HEK293 (cell line): ENCODE results near the gene SSU72.
A peak's percentile ranks its signal among the peaks of the same experiment; 100 is the strongest.

Source experiments
- AEBP2 ChIP-seq: fragments of 450-650 bp; formaldehyde crosslinking; IDR thresholded peaks from 2 replicates; pipeline ENCODE4 v1.5.1; 2016; ENCODE audit warnings: missing biosample characterization, missing genetic modification characterization, borderline replicate concordance
- BCL11A ChIP-seq: fragments of 450-650 bp; formaldehyde crosslinking; IDR thresholded peaks from 2 replicates; pipeline ENCODE4 v1.5.1; 2016; ENCODE audit warnings: low read depth, missing biosample characterization, missing genetic modification characterization
- EGR2 ChIP-seq: fragments of 450-650 bp; formaldehyde crosslinking; IDR thresholded peaks from 2 replicates; pipeline ENCODE4 v1.5.1; 2016; ENCODE audit warnings: low read depth, missing biosample characterization, missing genetic modification characterization
- FEZF1 ChIP-seq: fragments of 450-650 bp; formaldehyde crosslinking; IDR thresholded peaks from 2 replicates; pipeline ENCODE4 v1.5.1; 2016; ENCODE audit warnings: missing biosample characterization, missing genetic modification characterization
- IKZF3 ChIP-seq: fragments of 450-650 bp; IDR thresholded peaks from 2 replicates; pipeline ENCODE4 v1.5.0; 2018; ENCODE audit warnings: missing biosample characterization, mild to moderate bottlenecking, missing genetic modification characterization, moderate library complexity
- REST ChIP-seq: fragments of 450-650 bp; formaldehyde crosslinking; IDR thresholded peaks from 2 replicates; pipeline ENCODE4 v1.5.1; 2016; ENCODE audit warnings: missing biosample characterization, missing genetic modification characterization
- SP7 ChIP-seq: fragments of 450-650 bp; formaldehyde crosslinking; IDR thresholded peaks from 2 replicates; pipeline ENCODE4 v1.5.1; 2016; ENCODE audit warnings: missing biosample characterization, missing genetic modification characterization
- WT1 ChIP-seq: fragments of 450-650 bp; formaldehyde crosslinking; IDR thresholded peaks from 2 replicates; pipeline ENCODE4 v1.5.1; 2016; ENCODE audit warnings: missing biosample characterization, missing genetic modification characterization
- ZBTB20 ChIP-seq: fragments of 450-650 bp; formaldehyde crosslinking; IDR thresholded peaks from 2 replicates; pipeline ENCODE4 v1.5.1; 2016; ENCODE audit warnings: missing biosample characterization, missing genetic modification characterization
- ZBTB21 ChIP-seq: fragments of 450-650 bp; formaldehyde crosslinking; IDR thresholded peaks from 2 replicates; pipeline ENCODE4 v1.5.1; 2017; ENCODE audit warnings: missing biosample characterization, missing genetic modification characterization
- ZBTB26 ChIP-seq: fragments of 450-650 bp; formaldehyde crosslinking; optimal IDR thresholded peaks from 2 replicates; pipeline ENCODE3; 2016; ENCODE audit warnings: missing biosample characterization, mild to moderate bottlenecking, missing genetic modification characterization
- ZBTB48 ChIP-seq: fragments of 450-650 bp; formaldehyde crosslinking; IDR thresholded peaks from 2 replicates; pipeline ENCODE4 v1.5.1; 2016; ENCODE audit warnings: missing biosample characterization, missing genetic modification characterization
- ZEB2 ChIP-seq: fragments of 450-650 bp; formaldehyde crosslinking; IDR thresholded peaks from 2 replicates; pipeline ENCODE4 v1.5.1; 2016; ENCODE audit warnings: missing biosample characterization, missing genetic modification characterization
- ZNF132 ChIP-seq: fragments of 450-650 bp; formaldehyde crosslinking; IDR thresholded peaks from 2 replicates; pipeline ENCODE4 v1.5.1; 2017; ENCODE audit warnings: missing biosample characterization, missing genetic modification characterization, borderline replicate concordance
- ZNF133 ChIP-seq: fragments of 450-650 bp; formaldehyde crosslinking; IDR thresholded peaks from 2 replicates; pipeline ENCODE4 v1.5.1; 2016; ENCODE audit warnings: missing biosample characterization, missing genetic modification characterization
- ZNF140 ChIP-seq: fragments of 450-650 bp; formaldehyde crosslinking; IDR thresholded peaks from 2 replicates; pipeline ENCODE4 v1.5.1; 2016; ENCODE audit warnings: missing biosample characterization, missing genetic modification characterization
- ZNF16 ChIP-seq: fragments of 450-650 bp; formaldehyde crosslinking; IDR thresholded peaks from 2 replicates; pipeline ENCODE4 v1.5.1; 2016; ENCODE audit warnings: low read depth, missing biosample characterization, missing genetic modification characterization
- ZNF169 ChIP-seq: fragments of 450-650 bp; formaldehyde crosslinking; IDR thresholded peaks from 2 replicates; pipeline ENCODE4 v1.5.1; 2016; ENCODE audit warnings: missing biosample characterization, missing genetic modification characterization
- ZNF202 ChIP-seq: fragments of 450-650 bp; formaldehyde crosslinking; IDR thresholded peaks from 2 replicates; pipeline ENCODE4 v1.5.1; 2016; ENCODE audit warnings: missing biosample characterization, missing genetic modification characterization, borderline replicate concordance
- ZNF221 ChIP-seq: fragments of 450-650 bp; formaldehyde crosslinking; IDR thresholded peaks from 2 replicates; pipeline ENCODE4 v1.5.1; 2017; ENCODE audit warnings: missing biosample characterization, missing genetic modification characterization, borderline replicate concordance
- ZNF311 ChIP-seq: fragments of 450-650 bp; formaldehyde crosslinking; IDR thresholded peaks from 2 replicates; pipeline ENCODE4 v1.5.1; 2017; ENCODE audit warnings: missing biosample characterization, missing genetic modification characterization, borderline replicate concordance
- ZNF335 ChIP-seq: fragments of 450-650 bp; formaldehyde crosslinking; conservative IDR thresholded peaks from 2 replicates; pipeline ENCODE4 v1.5.1; 2016; ENCODE audit warnings: missing biosample characterization, missing genetic modification characterization
- ZNF362 ChIP-seq: fragments of 450-650 bp; formaldehyde crosslinking; IDR thresholded peaks from 2 replicates; pipeline ENCODE4 v1.5.1; 2016; ENCODE audit warnings: missing biosample characterization, missing genetic modification characterization
- ZNF366 ChIP-seq: fragments of 450-650 bp; formaldehyde crosslinking; conservative IDR thresholded peaks from 2 replicates; pipeline ENCODE4 v1.5.1; 2016; ENCODE audit warnings: missing biosample characterization, missing genetic modification characterization
- ZNF433 ChIP-seq: fragments of 450-650 bp; formaldehyde crosslinking; IDR thresholded peaks from 2 replicates; pipeline ENCODE4 v1.5.1; 2016; ENCODE audit warnings: missing biosample characterization, missing genetic modification characterization, low read depth
- ZNF473 ChIP-seq: fragments of 450-650 bp; formaldehyde crosslinking; IDR thresholded peaks from 2 replicates; pipeline ENCODE4 v1.5.1; 2017; ENCODE audit warnings: missing biosample characterization, missing genetic modification characterization
- ZNF530 ChIP-seq: fragments of 450-650 bp; formaldehyde crosslinking; IDR thresholded peaks from 2 replicates; pipeline ENCODE4 v1.5.1; 2016; ENCODE audit warnings: low read depth, missing biosample characterization, missing genetic modification characterization
- ZNF600 ChIP-seq: fragments of 450-650 bp; formaldehyde crosslinking; IDR thresholded peaks from 2 replicates; pipeline ENCODE4 v1.5.1; 2016; ENCODE audit warnings: missing biosample characterization, missing genetic modification characterization
- ZNF645 ChIP-seq: fragments of 450-650 bp; formaldehyde crosslinking; IDR thresholded peaks from 2 replicates; pipeline ENCODE4; 2016; ENCODE audit warnings: missing biosample characterization, missing genetic modification characterization
- ZNF704 ChIP-seq: fragments of 450-650 bp; formaldehyde crosslinking; IDR thresholded peaks from 2 replicates; pipeline ENCODE4 v1.5.1; 2016; ENCODE audit warnings: missing biosample characterization, missing genetic modification characterization
- ZNF747 ChIP-seq: fragments of 450-650 bp; formaldehyde crosslinking; IDR thresholded peaks from 2 replicates; pipeline ENCODE4 v1.5.1; 2016; ENCODE audit warnings: missing biosample characterization, missing genetic modification characterization
- ZSCAN4 ChIP-seq: fragments of 450-650 bp; formaldehyde crosslinking; IDR thresholded peaks from 2 replicates; pipeline ENCODE4 v1.5.1; 2017; ENCODE audit warnings: missing biosample characterization, missing genetic modification characterization

Gene SSU72

GRCh38 chr1:1614954-1615255 lies 40.2 kb upstream of the SSU72 start (continued):
- TF ChIP-seq REST (tag by site-specific recombination) (peak; percentile 30; the same call in 1 of the 2 replicates), ZNF221 (tag by site-specific recombination) (no peak), BCL11A (tag by site-specific recombination) (0 out of 2 replicates have a peak, but pooled peaks have one; percentile 43), ZNF704 (tag by site-specific recombination) (no peak), ZNF133 (tag by site-specific recombination) (no peak), ZNF140 (no peak), ZNF530 (tag by site-specific recombination) (no peak), ZBTB20 (tag by site-specific recombination) (0 out of 2 replicates have a peak, but pooled peaks have one; percentile 56), IKZF3 (tag by site-specific recombination) (no peak), ZBTB26 (tag by site-specific recombination) (no peak), ZNF16 (tag by site-specific recombination) (no peak), ZBTB48 (tag by site-specific recombination) (peak; percentile 11), ZEB2 (tag by site-specific recombination) (no peak), EGR2 (no peak), ZNF335 (peak; percentile 93), ZNF169 (tag by site-specific recombination) (no peak), ZBTB21 (tag by site-specific recombination) (no peak), AEBP2 (tag by site-specific recombination) (no peak), ZNF362 (tag by site-specific recombination) (peak; percentile 89), ZNF433 (tag by site-specific recombination) (no peak), ZNF645 (tag by site-specific recombination) (0 out of 2 replicates have a peak, but pooled peaks have one; percentile 72), ZSCAN4 (tag by site-specific recombination) (no peak), ZNF311 (tag by site-specific recombination) (no peak), ZNF473 (tag by site-specific recombination) (no peak), ZNF600 (tag by site-specific recombination) (peak; percentile 64), ZNF747 (no peak), SP7 (tag by site-specific recombination) (no peak; the same call in 1 of the 2 replicates), ZNF202 (tag by site-specific recombination) (no peak), WT1 (tag by site-specific recombination) (no peak), FEZF1 (no peak), ZNF366 (no peak), ZNF132 (tag by site-specific recombination) (no peak)
